ENCODE data around the gene TFF2.
A peak's percentile ranks its signal among the peaks of the same experiment; 100 is the strongest.

The TFF2 gene

GRCh38 chr21:42350927-42351426 is at the start of gene TFF2:
Gene TFF2 (minus strand): TSS chr21:42350994. CDS start chr21:42350957, 37 bp downstream.
- DNase-seq (ENCODE audit: low spot score) = no peak

GRCh38 chr21:42400525-42400924 is 49.7 kb upstream of the TFF2 start:
- DNase-seq (ENCODE audit: low spot score) = no peak

- no peak for DNase-seq (ENCODE audit: low spot score)
Observed at GRCh38 chr21:42398436-42399028, 47.7 kb upstream of the TFF2 start.

DNA sequence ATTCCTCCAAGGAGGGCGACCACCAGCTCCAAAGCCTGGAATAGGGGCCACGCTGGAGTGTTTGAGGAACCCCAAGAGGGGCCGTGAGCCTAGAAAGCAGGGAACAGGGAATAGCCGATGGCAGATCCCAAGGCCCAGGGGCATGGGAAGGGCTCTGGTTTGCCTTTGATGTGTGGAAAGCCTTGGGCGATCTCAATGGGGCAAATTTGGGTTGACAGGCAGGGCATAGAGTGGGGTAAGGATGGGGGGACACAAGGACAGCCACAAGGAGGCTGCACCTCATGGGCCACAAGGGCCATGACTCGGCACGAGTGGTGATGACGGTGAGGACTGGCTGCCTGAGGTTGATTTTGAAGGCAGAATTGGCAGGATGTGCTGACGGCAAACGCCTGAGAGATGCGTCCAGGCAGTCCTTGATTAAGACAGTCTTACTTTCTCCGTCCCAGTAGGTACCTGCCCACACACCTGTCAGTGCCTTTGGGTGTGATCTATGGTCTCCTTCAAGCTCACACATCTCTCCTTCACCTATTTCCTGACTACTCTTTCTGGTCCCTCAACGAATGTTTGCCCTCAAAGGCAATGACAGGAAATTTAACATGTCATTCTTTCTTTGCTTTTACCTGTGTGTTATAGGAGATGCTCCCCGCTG is 47.1 kb upstream of the TFF2 start:
- no peak for DNase-seq (ENCODE audit: low spot score)

GRCh38 chr21:42396799-42397745 is 46.3 kb upstream of the TFF2 start:
- DNase-seq (ENCODE audit: low spot score) = no peak

DNA sequence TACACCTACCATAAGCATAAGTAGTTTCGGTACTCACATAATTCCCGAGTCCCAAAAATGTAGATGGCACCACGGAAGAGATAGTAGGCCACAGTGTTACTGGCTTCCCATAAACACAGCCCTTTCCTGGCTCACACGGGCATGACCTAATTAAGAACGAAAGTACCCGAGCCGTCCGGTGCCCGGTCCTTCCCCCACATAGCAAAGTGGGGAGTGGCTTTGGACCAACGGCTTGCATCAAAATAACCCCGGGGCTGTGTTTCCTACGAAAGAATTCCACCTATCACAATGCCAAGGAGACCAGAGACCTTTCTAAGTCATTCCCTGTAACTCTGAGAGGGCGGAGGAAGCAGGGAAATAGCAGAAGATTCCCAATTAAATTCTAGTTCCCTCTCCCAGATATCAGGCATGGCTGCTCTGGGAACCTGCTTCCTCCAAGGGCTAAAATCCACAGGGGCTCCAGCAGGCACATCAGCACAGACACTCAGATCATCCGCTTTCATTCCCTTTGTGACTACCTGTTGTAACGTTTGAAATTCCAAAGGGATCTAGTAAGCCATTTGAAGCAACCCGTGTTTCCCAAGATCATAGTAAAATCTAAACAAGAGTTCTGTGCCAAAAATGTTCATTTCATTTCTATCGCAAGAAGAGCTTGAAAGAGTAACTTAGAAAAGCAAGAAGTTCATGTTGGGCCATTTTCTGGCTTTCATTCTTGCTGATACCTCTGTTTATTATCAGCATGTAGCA is 45.3 kb upstream of the TFF2 start, which contains the start of gene TMPRSS3:
TSS of gene TMPRSS3 (minus strand) at position 148 of the 747 bp plus-strand sequence. CDS start 635 bp downstream, outside the sequence.
- no peak for DNase-seq (ENCODE audit: low spot score)

DNA sequence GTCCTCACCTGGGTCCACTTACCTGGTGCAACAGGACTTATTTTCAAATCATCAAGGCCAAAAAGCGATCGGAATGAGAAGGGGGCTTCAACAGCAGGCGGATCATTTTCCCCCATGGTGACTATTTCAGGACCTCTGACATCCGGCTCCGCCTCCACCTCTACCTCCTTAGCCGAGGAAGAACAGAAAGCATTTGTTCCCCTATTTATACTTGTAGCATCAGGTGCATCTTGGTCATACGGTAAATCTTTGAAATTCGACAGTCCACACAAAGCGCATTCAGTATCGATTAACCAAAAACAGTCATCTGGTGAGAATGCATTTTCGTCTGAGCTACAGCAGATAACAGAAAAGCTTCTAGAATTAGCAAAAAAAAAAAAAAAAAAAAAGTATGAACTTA is 44.5 kb upstream of the TFF2 start:
- no peak for DNase-seq (ENCODE audit: low spot score)

- DNase-seq (ENCODE audit: low spot score) = no peak
Observed at GRCh38 chr21:42393443-42393950, 42.7 kb upstream of the TFF2 start.

DNA sequence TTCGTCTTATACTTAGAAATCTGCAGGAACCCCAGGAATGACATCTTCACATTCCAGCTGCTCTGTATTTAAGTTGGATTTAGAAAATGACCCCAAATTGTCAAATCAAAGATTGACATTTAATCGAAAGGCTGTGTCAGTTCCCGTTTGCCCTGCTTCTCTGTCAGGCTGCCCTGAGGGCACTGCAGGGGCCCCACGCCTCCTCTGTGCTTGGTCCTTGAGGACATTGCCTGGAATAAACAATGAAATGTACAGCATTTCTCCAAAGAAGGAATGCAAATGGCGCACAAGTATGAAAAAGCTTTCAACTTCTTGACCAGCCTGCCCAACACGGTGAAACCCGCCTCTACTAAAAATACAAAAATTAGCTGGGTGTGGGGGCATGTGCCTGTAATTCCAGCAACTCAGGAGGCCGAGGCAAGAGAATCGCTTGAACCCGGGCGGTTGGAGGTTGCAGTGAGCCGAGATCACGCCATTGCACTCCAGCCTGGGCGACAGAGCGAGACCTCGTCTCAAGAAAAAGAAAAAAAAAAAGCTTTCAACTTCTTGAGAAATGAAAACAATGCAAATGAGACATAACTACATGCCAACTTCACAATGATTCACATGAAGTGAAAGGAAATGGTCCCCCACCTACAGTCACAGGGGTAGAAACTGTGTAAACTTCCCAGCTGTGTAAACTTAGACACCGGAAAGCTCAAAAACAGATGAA is 42.1 kb upstream of the TFF2 start:
- DNase-seq (ENCODE audit: low spot score) = peak; percentile 48

DNA sequence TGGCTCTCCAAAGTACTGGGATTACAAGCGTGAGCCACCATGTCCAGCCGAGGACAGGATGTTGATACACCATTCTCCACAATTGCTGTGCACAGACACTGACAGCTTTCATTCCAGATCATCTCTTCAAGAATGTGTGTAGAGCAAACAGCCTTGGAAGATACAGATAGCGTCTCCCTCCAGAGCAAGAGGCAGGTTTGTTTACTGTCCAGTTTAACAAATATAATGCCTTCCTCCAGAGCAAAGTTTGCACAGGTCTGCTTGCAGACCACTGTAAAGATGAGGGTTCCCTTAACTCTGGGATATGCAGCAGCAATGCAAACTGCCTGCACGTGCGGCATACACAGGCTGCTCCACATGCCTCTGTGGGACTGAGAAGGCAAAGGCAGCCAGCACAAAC is 40.5 kb upstream of the TFF2 start:
- DNase-seq (ENCODE audit: low spot score) = no peak

DNA sequence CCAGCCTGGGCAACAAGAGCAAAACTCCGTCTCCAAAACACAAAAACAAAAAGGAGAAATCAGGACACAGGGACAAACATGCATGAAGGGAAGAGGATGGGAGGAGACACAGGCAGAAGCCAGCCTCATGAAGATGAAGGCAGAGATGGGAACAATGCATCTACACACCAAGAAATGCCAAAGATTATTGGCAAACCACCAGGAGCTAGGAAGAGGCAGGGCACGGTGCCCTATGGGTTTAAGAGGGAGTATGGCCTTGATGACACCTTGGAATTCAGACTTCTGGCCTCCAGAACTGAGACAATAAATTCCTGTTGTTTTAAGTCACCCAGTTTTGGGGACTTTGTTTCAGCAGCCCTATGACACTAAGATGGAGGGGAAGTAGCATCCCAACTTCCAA is 39.9 kb upstream of the TFF2 start:
- no peak for DNase-seq (ENCODE audit: low spot score)

DNA sequence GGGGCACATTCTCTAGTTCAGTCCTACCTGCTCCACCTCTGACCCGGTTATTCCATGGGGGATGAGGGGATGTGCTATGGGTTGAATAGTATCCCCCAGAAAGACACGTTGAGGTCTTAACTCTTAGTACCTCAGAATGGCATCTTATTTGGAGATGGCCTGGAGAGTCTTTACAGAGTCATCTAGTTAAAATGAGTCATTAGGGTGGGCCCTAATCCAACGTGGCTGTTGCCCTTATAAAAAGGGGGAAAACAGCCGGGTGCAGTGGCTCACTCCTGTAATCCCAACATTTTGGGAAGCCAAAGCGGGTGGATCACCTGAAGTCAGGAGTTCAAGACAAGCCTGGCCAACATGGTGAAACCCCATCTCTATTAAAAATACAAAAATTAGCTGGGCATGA is 39.4 kb upstream of the TFF2 start:
- DNase-seq (ENCODE audit: low spot score) = no peak

- no peak for DNase-seq (ENCODE audit: low spot score)
Observed at GRCh38 chr21:42389449-42389835, 38.6 kb upstream of the TFF2 start.

DNA sequence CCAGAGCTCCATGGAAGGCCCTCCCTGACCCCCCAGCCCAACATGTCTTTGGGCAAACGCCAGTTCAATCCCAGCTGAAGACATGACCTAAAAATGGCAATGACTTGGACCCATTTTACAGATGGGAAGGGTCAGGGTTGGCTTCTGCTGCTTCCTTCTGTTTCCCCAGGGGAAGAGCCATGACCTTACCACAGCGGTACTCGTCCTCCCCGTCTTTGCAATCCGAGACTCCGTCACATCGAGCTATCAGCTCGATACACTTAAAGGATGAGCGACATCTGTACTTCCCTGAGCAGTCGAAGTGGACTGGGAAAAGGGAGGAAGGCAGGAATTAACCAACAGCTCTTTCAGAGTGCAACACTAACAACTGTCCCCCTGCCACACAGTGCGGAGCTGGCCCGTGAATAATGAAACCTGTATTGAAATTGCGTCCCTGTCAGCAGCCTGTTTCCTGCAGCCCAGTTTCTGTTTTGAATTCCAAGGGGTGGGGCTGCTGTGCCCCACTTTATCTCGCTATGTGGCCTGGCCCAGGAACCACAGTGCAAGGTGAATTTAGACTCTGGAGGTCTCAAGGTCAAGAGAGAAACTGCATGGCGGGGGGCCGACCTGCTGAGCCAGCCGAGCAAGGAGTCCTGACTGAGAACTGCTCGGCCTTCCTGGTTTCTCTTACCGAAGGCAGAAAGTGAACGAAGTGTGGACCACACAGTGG is 38.1 kb upstream of the TFF2 start:
- DNase-seq (ENCODE audit: low spot score) = peak; percentile 31

- no peak for DNase-seq (ENCODE audit: low spot score)
Observed at GRCh38 chr21:42387843-42388340, 37.1 kb upstream of the TFF2 start.

DNA sequence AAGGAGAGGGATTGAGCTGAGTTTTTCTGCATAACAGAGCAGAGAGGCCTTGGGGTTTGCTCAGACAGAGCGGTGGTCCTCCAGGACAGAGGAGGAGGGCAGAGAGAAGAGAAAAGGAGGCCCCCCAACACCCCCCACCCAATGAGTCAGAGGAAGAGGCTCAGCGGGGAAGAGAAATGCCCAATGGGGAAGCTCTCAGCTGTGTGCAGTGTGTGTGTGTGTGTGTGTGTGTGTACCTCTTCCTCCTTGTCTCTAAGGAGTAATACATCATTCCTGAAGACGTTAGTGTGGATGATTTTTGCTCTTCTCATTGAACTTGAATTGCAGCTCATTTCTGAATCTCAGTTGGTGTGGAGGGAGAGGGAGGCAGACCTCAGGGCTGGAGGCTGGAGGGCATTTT is 36.4 kb upstream of the TFF2 start:
- DNase-seq (ENCODE audit: low spot score) = no peak

GRCh38 chr21:42386034-42386591 is 35.3 kb upstream of the TFF2 start:
- no peak for DNase-seq (ENCODE audit: low spot score)

GRCh38 chr21:42385619-42386018 is 34.8 kb upstream of the TFF2 start:
- no peak for DNase-seq (ENCODE audit: low spot score)

DNA sequence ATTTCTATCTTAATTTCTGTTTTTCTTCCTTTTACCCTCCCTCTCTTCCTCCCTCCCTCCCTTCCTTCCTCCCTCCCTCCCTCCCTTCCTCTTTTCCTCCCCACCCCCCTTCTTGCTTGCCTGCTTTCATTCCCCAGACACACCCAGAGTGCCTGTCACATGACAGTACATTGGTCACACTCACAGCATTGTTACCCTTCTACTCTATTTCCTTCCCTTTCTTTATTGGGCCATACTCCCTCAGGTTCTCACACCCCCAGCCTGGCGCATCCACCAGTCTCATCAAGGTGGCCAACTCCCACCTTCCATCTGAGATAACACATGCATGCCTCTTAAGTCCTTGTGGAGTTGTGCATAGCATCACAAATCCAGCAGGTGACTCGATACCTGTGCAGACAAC is 34.2 kb upstream of the TFF2 start:
- no peak for DNase-seq (ENCODE audit: low spot score)
